GM23248 (cell line): ENCODE measurements around the gene MYG1.

Experiments
- EZH2 ChIP-seq: fragments of 200-600 bp; sonication (generic); IDR thresholded peaks from 2 replicates; pipeline ENCODE4 v1.6.1; 2018; ENCODE audit warnings: antibody characterized with exemption, mild to moderate bottlenecking; ENCODE audit not compliant: insufficient read depth, poor library complexity, severe bottlenecking
- EZH2phosphoT487 ChIP-seq: fragments of 200-600 bp; sonication (generic); IDR thresholded peaks from 2 replicates; pipeline ENCODE4 v1.6.1; 2018; ENCODE audit warnings: antibody characterized with exemption, moderate library complexity, mild to moderate bottlenecking, low read depth; ENCODE audit not compliant: insufficient read depth

DNA sequence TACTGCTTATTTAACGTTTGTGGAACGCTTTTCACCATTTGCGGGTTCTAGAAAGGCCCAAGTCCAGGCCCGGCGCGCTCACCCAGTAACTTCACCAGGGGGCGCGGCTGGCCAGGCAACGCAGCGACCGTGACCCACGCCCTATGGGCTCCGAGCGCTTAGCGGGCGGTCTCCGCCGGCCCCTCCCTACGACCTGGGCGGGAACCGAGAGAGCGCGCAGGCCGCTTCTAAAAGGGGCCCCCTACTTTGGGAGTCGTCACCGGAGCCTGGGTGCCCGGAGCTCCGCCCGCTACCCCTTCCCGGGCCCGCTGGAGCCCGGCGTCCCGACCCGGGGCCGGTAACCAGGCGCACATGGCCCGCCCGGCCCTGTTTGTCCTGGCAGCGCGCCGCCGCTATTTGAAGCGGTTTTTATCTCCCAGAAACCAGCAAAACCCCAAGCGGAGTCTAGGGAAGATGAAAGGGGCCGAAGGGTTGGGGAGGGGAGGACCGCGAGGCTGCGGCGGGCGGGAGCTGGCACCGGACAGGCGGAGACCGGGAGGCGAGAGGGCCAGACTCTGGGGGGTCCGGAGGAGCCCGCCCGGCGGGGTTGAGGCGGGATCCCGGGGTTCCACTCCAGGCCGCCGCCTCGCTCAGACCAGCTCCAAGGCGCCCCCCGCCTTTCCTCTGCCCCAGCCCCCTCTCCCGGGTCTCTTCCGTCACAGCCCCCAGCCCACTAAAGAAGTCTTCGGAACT is 25.4 kb downstream of the MYG1 start:
- TF ChIP-seq EZH2phosphoT487 = no peak
- TF ChIP-seq EZH2 = no peak
